ENCODE measurements around the gene RAE1.

RAE1 gene

GRCh38 chr20:57372157-57372556 is 21.1 kb downstream of the RAE1 start:
- no peak for DNase-seq (ENCODE audit: low read depth)

DNA sequence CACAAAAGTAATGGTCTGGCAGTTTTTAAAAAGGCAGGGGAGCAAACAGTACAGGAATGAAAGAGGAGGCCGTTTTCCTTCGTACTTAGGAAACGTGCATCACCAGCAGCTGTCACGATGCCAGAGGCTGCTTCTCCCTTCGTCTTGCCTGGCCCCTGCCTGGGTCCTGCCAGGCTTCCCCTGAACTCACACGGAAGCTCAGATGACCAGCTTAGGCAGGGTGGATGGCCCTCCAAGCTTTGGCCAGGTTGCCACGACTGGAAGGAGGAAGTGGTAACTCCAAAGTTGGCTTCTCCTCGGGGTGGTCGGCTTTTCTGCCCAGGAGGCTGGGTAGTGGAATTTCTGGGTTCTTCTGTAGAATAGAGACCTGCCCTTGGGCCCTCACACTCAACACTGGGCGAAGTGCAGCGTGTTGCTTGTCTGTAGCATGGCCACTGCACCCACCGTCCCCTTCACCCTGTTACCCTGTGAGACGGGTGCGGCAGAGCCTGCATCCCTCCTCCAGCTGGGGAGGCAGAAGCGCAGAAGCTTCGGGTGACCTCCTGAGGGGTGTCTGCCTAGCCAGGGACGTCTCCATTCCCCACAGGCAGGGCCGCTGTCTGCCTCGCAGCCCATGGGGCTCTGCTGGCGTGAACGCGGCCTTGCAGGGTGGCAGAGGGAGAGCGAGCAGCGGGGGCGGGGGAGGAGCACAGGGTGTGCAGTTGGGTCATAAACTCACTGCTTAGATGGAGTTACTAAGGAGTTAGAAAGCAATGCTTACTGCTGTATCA is 21.7 kb downstream of the RAE1 start:
- DNase-seq (ENCODE audit: low read depth) = no peak

DNA sequence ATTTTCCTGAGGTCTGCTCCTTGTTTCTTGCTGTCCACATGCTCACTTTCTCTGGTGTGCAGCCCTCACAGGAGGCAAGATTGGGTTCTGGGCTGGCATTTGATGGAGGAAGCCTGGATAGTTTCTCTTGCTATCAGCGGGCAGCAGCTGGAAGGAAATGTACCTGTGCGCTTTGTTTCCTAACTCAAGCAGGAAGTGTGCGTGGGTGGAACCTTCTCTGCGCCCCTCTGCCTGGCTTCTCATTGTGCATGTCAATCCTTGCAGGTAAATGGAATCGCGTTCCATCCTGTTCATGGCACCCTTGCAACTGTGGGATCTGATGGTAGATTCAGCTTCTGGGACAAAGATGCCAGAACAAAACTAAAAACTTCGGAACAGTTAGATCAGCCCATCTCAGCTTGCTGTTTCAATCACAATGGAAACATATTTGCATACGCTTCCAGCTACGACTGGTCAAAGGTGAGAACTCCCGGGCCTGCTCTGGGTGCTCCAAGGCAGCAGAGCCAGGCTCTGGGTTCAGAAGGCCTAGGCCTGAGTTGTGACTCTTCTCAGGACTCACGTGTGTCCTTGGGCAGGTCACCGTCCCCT is 23.4 kb downstream of the RAE1 start:
- no peak for DNase-seq (ENCODE audit: low read depth)

DNA sequence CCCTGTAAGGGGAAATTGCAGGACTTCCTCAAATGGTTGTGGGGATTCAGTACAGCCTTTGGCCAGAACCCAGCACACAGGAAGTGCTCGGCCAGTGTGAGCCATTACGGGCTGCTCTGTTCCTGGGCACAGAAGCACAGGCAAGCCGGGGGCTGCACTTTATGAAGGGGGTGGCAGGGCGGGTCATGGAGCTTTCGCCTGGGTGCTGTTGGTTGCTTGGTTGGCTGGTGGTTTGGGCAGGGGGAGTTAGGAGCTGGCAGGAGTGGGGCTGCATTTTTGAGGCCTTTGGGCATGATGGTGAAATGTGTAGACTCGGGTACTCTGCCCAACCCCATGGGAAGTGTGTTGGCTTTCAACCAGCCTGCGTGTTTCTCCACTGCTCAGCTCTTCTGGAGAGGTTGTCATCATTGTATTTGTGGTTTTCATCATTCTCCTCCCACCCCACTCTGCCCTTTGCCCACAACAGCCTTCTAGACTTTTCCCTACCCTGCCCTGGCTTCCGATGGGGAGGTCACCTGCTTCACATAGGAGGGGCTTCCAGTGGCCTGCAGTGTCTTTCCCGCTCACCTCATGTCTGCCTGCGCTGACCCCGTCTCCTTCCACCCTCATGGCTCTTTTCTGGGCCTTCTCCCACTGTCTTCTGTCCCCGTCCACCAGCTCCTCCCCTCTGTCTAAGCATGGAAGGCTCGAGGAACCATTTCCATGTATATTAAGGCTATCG is 24.0 kb downstream of the RAE1 start:
- no peak for DNase-seq (ENCODE audit: low read depth)

- no peak for DNase-seq (ENCODE audit: low read depth)
Observed at GRCh38 chr20:57375652-57376230, 24.7 kb downstream of the RAE1 start.

GRCh38 chr20:57377350-57377749 is 26.3 kb downstream of the RAE1 start:
- DNase-seq (ENCODE audit: low read depth) = no peak

- no peak for DNase-seq (ENCODE audit: low read depth)
Observed at GRCh38 chr20:57378107-57378506, 27.1 kb downstream of the RAE1 start.

GRCh38 chr20:57378646-57379262 is 27.7 kb downstream of the RAE1 start:
- DNase-seq (ENCODE audit: low read depth) = no peak

DNA sequence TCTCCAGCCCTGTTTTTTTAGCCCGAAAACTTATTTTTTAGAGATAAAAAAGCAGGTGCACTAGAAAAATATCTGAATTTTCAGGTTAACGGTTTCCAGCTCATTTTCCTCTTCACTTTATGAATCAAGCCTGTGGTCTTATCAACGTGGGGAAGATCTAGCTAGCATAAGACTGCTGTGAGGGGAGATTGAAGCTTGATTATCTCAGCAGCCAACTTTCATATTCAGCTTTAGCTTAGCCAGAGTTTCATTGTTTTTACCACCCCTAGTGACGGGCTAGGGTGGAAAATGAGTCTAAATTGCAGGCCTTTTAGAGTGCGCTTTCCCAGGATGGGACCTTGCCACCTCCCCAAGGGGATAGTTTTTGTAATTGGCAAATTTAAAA is 28.2 kb downstream of the RAE1 start:
- DNase-seq (ENCODE audit: low read depth) = no peak

GRCh38 chr20:57380081-57380750 is 29.2 kb downstream of the RAE1 start:
- no peak for DNase-seq (ENCODE audit: low read depth)

DNA sequence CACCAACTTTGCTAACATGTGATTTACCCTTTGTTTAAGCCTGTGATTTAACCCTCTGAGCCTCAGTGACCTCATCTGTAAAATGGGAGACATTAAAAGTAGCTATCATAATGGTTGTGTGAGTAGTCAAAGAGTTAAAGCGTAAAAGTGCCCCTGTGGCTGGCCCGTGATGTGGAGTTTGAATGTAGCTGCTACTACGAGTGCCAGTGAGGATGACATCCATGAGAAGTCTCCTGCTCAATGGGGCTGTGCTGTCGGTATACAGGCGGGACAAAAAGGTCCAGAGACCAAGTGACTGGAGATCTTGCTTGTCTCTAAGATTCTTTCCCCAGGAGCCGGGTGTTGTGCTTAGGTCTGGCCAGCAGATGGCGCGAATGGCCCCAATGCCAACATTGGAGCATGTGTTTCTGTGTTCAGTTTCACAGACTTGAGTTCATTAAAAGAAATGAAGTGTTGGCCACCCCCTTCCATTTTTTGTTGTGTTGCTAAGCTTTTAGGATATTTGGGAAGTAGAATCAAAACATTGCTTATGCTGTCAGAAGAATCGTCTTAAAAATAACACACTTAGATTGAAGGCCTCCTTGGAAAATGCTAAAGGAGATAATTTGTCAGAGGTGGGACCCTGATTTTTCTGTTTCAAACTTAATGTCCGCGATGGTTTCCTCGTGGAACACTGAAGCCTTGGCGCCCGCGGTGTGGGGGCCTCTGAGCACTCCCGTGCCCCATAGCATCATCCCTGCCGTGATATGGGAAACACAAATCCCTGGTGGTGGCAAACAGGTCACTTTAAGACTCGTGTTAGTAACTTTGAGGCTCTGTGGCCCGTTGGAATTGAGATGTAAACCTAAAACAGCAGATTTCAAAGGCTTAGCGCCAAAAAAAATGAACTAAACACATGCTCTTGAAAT is 30.8 kb downstream of the RAE1 start:
- peak; percentile 78 for DNase-seq (ENCODE audit: low read depth)

GRCh38 chr20:57382516-57382915 is 31.5 kb downstream of the RAE1 start:
- no peak for DNase-seq (ENCODE audit: low read depth)

- no peak for DNase-seq (ENCODE audit: low read depth)
Observed at GRCh38 chr20:57383447-57384347, 32.6 kb downstream of the RAE1 start.

- DNase-seq (ENCODE audit: low read depth) = no peak
Observed at GRCh38 chr20:57384486-57384885, 33.4 kb downstream of the RAE1 start.

DNA sequence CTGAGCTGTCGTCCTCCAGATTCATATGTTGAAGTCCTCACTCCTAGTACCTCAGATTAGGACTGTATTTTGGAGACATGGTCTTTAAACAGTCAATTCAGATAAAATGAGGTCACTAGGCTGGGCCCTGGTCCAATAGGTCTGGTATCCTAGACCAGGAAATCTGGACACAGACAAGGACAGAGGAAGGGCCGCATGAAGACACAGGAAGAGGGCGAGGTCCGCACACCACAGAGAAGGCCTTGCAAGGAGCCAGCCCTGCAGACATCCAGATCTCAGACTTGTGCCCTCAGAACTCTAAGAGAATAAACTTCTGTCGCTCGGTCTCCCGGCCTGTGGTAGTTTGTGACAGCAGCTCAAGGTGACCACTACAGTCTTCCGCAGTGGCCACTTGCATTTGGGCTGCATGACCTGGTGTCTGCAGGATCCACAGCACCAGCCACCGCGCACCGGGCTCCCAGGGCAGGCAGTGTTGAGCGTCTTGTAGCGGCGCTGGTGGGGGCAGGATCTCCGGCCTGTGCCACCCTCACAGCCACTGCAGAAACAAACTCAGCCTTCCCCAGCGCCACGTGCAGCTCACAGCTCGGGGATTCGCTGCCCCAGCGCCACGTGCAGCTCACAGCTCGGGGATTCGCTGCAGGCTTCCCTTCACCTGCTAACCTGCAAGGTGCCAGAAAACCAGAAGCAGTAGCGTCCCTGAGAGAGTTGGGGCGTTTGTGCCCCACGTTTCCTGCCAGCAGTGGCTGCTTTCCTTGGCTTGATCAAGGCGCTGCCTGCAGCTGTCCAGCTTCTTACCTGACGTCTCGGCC is 34.1 kb downstream of the RAE1 start:
- DNase-seq (ENCODE audit: low read depth) = no peak

GRCh38 chr20:57385940-57386339 is 34.9 kb downstream of the RAE1 start:
- DNase-seq (ENCODE audit: low read depth) = no peak

DNA sequence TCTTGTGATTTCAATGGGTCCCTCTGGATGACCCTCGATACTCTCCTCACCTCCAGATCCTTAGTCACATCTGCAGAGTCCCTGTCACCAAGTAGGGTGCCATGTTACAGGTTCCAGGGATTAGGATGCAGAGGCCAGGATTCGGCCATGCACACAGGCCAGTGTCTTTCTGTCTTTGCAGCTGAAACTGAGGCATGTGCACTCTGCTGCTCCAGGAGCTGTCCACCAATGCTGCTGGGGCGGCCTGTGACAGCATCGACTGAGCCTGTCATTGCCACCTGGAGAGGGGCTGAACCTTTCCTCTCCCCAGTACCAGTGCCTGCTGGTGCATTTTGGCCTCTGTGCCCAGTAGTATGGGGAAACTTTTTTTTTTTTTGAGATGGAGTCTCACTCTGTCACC is 35.7 kb downstream of the RAE1 start:
- no peak for DNase-seq (ENCODE audit: low read depth)

GRCh38 chr20:57387463-57387862 is 36.4 kb downstream of the RAE1 start:
- no peak for DNase-seq (ENCODE audit: low read depth)

GRCh38 chr20:57387945-57388371 is 36.9 kb downstream of the RAE1 start:
- no peak for DNase-seq (ENCODE audit: low read depth)

Data from stimulated activated CD8-positive, alpha-beta memory T cell treated with anti-CD3 and anti-CD28 coated beads, Interleukin-4, amount 100 ng/mL, for 24 hours (primary cell).